WTC11 (cell line): Measurements from ENCODE around the gene KMT2D. TPM values are rescaled to one million over a fixed set of nuclear protein-coding genes. Genes with fewer than 3 reads are reported as not detected.

ENCODE experiments used
- ATAC-seq: fragments of 200-7000 bp; cut with Tn5 transposase; 2 replicates; pipeline ENCODE4 v1.10.0; 2021; ENCODE audit warnings: mild to moderate bottlenecking, moderate library complexity
- CTCF ChIA-PET: fragments of 300-600 bp; sonication (Branson Sonifier 250); formaldehyde crosslinking; loops from one replicate; lab custom pipeline; 2021; ENCODE audit warnings: antibody characterized with exemption; lab: Charles Lee
- POLR2A ChIA-PET: fragments of 350-600 bp; sonication (Branson Sonifier 250); formaldehyde crosslinking; loops from one replicate; lab custom pipeline; 2021; ENCODE audit warnings: antibody characterized with exemption; lab: Charles Lee
- DNase-seq: peaks from one replicate; pipeline ENCODE4 v3.0.0; 2021; ENCODE audit warnings: low spot score
- H3K27ac Mint-ChIP-seq: 2 replicates; pipeline ENCODE4 v1.8.0; 2021; ENCODE audit warnings: mixed read lengths
- H3K27me3 Mint-ChIP-seq: 2 replicates; pipeline ENCODE4 v1.8.0; 2021; ENCODE audit warnings: low read depth, mild to moderate bottlenecking, moderate library complexity, mixed read lengths
- H3K36me3 Mint-ChIP-seq: 2 replicates; pipeline ENCODE4 v1.8.0; 2021; ENCODE audit warnings: mixed read lengths
- H3K4me1 Mint-ChIP-seq: 2 replicates; pipeline ENCODE4 v1.8.0; 2022; ENCODE audit warnings: mixed read lengths
- H3K4me3 Mint-ChIP-seq: 2 replicates; pipeline ENCODE4 v1.8.0; 2021; ENCODE audit warnings: mild to moderate bottlenecking, moderate library complexity, mixed read lengths
- H3K9me3 Mint-ChIP-seq: 2 replicates; pipeline ENCODE4 v1.8.0; 2021; ENCODE audit warnings: mixed read lengths
- ATF1 ChIP-seq: sonication (generic); formaldehyde crosslinking; IDR thresholded peaks from 2 replicates; pipeline ENCODE4 v1.8.1; 2023; ENCODE audit warnings: mild to moderate bottlenecking, moderate library complexity, missing genetic modification reagents
- CREB1 ChIP-seq: sonication (generic); formaldehyde crosslinking; IDR thresholded peaks from 2 replicates; pipeline ENCODE4 v1.8.0; 2023; ENCODE audit warnings: mild to moderate bottlenecking, missing genetic modification reagents
- EMX1 ChIP-seq: fragments of 250-450 bp; sonication (Bioruptor Pico); IDR thresholded peaks from 2 replicates; pipeline ENCODE4 v1.8.0; 2021; ENCODE audit warnings: mild to moderate bottlenecking
- FOXP1 ChIP-seq: sonication (generic); formaldehyde crosslinking; IDR thresholded peaks from 2 replicates; pipeline ENCODE4 v1.8.0; 2022; ENCODE audit warnings: missing genetic modification reagents, mild to moderate bottlenecking, moderate library complexity, borderline replicate concordance
- GRHL2 ChIP-seq: fragments of 250-450 bp; sonication (Bioruptor Pico); IDR thresholded peaks from 2 replicates; pipeline ENCODE4 v1.8.0; 2022; ENCODE audit warnings: mild to moderate bottlenecking, moderate library complexity; ENCODE audit not compliant: insufficient replicate concordance, severe bottlenecking
- MXD4 ChIP-seq: fragments of 250-450 bp; sonication (Bioruptor Pico); IDR thresholded peaks from 2 replicates; pipeline ENCODE4 v1.8.0; 2021; ENCODE audit warnings: mild to moderate bottlenecking, moderate library complexity, borderline replicate concordance
- RELA ChIP-seq: sonication (generic); formaldehyde crosslinking; IDR thresholded peaks from 2 replicates; pipeline ENCODE4 v1.8.1; 2022; ENCODE audit warnings: missing genetic modification reagents, mild to moderate bottlenecking, borderline replicate concordance
- SP1 ChIP-seq: sonication (generic); formaldehyde crosslinking; conservative IDR thresholded peaks from 2 replicates; pipeline ENCODE4 v1.8.1; 2022; ENCODE audit warnings: missing genetic modification reagents
- TEAD1 ChIP-seq: sonication (generic); formaldehyde crosslinking; IDR thresholded peaks from 2 replicates; pipeline ENCODE4 v1.8.0; 2022; ENCODE audit warnings: mild to moderate bottlenecking, missing genetic modification reagents
- TEAD4 ChIP-seq: sonication (generic); formaldehyde crosslinking; IDR thresholded peaks from 2 replicates; pipeline ENCODE4 v1.8.0; 2022; ENCODE audit warnings: mild to moderate bottlenecking, missing genetic modification reagents
- TP53 ChIP-seq: sonication (generic); formaldehyde crosslinking; IDR thresholded peaks from 2 replicates; pipeline ENCODE4 v1.8.1; 2023; ENCODE audit warnings: mild to moderate bottlenecking, missing genetic modification reagents
- USF2 ChIP-seq: sonication (generic); formaldehyde crosslinking; IDR thresholded peaks from 2 replicates; pipeline ENCODE4 v1.8.1; 2023; ENCODE audit warnings: mild to moderate bottlenecking, missing genetic modification reagents, moderate library complexity
- ZNF232 ChIP-seq: sonication (generic); formaldehyde crosslinking; IDR thresholded peaks from 2 replicates; pipeline ENCODE4 v1.8.0; 2022; ENCODE audit warnings: mild to moderate bottlenecking, missing genetic modification reagents
- ZNF281 ChIP-seq: sonication (generic); formaldehyde crosslinking; IDR thresholded peaks from 2 replicates; pipeline ENCODE4 v1.8.0; 2023; ENCODE audit warnings: mild to moderate bottlenecking, missing genetic modification reagents
- ZNF671 ChIP-seq: fragments of 250-450 bp; sonication (Bioruptor Pico); IDR thresholded peaks from 2 replicates; pipeline ENCODE4 v1.8.0; 2021; ENCODE audit warnings: mild to moderate bottlenecking
- ZSCAN18 ChIP-seq: fragments of 250-450 bp; sonication (Bioruptor Pico); IDR thresholded peaks from 2 replicates; pipeline ENCODE4 v2.1.2; 2022; ENCODE audit warnings: mild to moderate bottlenecking, moderate library complexity
- total RNA-seq: library from RNA; stranded (reverse); gene quantifications from 3 replicates; pipeline ENCODE4 v1.2.3, GENCODE V29; 2021
- TF ChIP-seq, protein P1 (sequence below): sonication (generic); formaldehyde crosslinking; IDR thresholded peaks from 2 replicates; pipeline ENCODE4 v1.8.0; 2022; ENCODE audit warnings: mild to moderate bottlenecking, missing genetic modification reagents
- TF ChIP-seq, protein P2 (sequence below): sonication (generic); formaldehyde crosslinking; IDR thresholded peaks from 2 replicates; pipeline ENCODE4 v1.8.1; 2023; ENCODE audit warnings: mild to moderate bottlenecking, moderate library complexity, missing genetic modification reagents
- TF ChIP-seq, protein P3 (sequence below): sonication (generic); formaldehyde crosslinking; IDR thresholded peaks from 2 replicates; pipeline ENCODE4 v1.8.0; 2022; ENCODE audit warnings: mild to moderate bottlenecking, missing genetic modification reagents
- TF ChIP-seq, protein P4 (sequence below): sonication (generic); formaldehyde crosslinking; IDR thresholded peaks from 2 replicates; pipeline ENCODE4 v1.8.0; 2022; ENCODE audit warnings: missing genetic modification reagents
- TF ChIP-seq, protein P5 (sequence below): sonication (generic); formaldehyde crosslinking; conservative IDR thresholded peaks from 2 replicates; pipeline ENCODE4 v1.8.1; 2022; ENCODE audit warnings: mild to moderate bottlenecking, missing genetic modification reagents

The KMT2D gene
- total RNA-seq, 1 experiment from 2014 or later = 101 TPM

- no peak for TF ChIP-seq TEAD1 (CRISPR knock-in tag)
- TF ChIP-seq FOXP1 = no peak
- TF ChIP-seq, protein P1, sequence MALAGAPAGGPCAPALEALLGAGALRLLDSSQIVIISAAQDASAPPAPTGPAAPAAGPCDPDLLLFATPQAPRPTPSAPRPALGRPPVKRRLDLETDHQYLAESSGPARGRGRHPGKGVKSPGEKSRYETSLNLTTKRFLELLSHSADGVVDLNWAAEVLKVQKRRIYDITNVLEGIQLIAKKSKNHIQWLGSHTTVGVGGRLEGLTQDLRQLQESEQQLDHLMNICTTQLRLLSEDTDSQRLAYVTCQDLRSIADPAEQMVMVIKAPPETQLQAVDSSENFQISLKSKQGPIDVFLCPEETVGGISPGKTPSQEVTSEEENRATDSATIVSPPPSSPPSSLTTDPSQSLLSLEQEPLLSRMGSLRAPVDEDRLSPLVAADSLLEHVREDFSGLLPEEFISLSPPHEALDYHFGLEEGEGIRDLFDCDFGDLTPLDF (CRISPR knock-in tag) = no peak
- no peak for TF ChIP-seq GRHL2 (CRISPR knock-in tag)
- no peak for TF ChIP-seq ZNF232 (CRISPR knock-in tag)
- no peak for TF ChIP-seq EMX1 (CRISPR knock-in tag)
- TF ChIP-seq RELA (CRISPR knock-in tag) = no peak
- TF ChIP-seq, protein P2, sequence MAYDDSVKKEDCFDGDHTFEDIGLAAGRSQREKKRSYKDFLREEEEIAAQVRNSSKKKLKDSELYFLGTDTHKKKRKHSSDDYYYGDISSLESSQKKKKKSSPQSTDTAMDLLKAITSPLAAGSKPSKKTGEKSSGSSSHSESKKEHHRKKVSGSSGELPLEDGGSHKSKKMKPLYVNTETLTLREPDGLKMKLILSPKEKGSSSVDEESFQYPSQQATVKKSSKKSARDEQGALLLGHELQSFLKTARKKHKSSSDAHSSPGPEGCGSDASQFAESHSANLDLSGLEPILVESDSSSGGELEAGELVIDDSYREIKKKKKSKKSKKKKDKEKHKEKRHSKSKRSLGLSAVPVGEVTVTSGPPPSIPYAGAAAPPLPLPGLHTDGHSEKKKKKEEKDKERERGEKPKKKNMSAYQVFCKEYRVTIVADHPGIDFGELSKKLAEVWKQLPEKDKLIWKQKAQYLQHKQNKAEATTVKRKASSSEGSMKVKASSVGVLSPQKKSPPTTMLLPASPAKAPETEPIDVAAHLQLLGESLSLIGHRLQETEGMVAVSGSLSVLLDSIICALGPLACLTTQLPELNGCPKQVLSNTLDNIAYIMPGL (CRISPR knock-in tag) = no peak
- TF ChIP-seq ZNF671 (CRISPR knock-in tag) = no peak
- TF ChIP-seq ZNF281 (CRISPR knock-in tag) = no peak
- no peak for TF ChIP-seq ATF1 (CRISPR knock-in tag)
These were observed 8.0 kb downstream of the KMT2D start (continued) for GRCh38 chr12:49052451-49053208.

DNA sequence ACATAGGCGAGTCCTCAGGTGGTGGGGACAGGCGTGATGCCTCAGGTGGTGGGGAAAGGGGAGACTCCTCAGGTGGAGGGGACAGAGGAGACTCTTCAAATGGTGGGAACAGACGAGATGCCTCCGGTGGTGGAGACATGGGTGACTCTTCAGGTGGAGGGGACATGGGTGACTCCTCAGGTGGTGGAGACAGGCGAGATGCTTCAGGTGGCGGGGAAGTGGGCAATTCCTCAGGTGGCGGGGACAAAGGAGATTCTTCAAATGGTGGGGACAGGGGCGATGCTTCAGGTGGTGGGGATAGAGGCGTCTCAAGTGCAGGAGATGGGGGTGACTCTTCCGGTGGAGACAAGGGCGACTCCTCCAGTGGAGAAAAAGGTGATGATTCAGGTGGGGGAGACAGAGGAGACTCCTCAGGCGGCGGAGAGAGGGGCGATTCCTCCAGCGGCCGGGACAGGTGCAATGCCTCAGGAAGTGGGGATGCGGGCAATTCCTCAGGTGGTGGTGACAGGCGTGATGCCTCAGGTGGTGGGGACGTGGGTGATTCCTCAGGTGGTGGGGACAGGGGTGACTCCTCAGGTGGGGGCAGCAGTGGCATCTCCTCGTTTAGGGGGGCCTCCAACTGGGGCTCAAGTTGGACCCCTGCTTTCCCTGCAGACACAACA lies 8.7 kb downstream of the KMT2D start:
- no peak overlapping the region for H3K27ac Mint-ChIP-seq
- H3K9me3 Mint-ChIP-seq = no peaks in the 10 kb centered on the region
- ChIA-PET CTCF (interaction anchor here (0.5 kb wide), 1 partner anchor 63 kb away, joined by 3 read pairs; no protein-coding TSS in a partner anchor), POLR2A (interaction anchor here (0.6 kb wide), 1 partner anchor 70 kb away, joined by 5 read pairs; no protein-coding TSS in a partner anchor)
- no peak for ATAC-seq
- H3K27me3 Mint-ChIP-seq = no peaks in the 10 kb centered on the region
- DNase-seq = no peak
- TF ChIP-seq, protein P3, sequence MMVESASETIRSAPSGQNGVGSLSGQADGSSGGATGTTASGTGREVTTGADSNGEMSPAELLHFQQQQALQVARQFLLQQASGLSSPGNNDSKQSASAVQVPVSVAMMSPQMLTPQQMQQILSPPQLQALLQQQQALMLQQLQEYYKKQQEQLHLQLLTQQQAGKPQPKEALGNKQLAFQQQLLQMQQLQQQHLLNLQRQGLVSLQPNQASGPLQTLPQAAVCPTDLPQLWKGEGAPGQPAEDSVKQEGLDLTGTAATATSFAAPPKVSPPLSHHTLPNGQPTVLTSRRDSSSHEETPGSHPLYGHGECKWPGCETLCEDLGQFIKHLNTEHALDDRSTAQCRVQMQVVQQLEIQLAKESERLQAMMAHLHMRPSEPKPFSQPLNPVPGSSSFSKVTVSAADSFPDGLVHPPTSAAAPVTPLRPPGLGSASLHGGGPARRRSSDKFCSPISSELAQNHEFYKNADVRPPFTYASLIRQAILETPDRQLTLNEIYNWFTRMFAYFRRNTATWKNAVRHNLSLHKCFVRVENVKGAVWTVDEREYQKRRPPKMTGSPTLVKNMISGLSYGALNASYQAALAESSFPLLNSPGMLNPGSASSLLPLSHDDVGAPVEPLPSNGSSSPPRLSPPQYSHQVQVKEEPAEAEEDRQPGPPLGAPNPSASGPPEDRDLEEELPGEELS (CRISPR knock-in tag) = no peak
- TF ChIP-seq USF2 (CRISPR knock-in tag) (no peak), TP53 (CRISPR knock-in tag) (no peak), CREB1 (CRISPR knock-in tag) (no peak), MXD4 (CRISPR knock-in tag) (no peak), TEAD4 (CRISPR knock-in tag) (no peak), SP1 (CRISPR knock-in tag) (no peak), ZSCAN18 (CRISPR knock-in tag) (no peak), TEAD1 (CRISPR knock-in tag) (no peak)
- TF ChIP-seq, protein P4, sequence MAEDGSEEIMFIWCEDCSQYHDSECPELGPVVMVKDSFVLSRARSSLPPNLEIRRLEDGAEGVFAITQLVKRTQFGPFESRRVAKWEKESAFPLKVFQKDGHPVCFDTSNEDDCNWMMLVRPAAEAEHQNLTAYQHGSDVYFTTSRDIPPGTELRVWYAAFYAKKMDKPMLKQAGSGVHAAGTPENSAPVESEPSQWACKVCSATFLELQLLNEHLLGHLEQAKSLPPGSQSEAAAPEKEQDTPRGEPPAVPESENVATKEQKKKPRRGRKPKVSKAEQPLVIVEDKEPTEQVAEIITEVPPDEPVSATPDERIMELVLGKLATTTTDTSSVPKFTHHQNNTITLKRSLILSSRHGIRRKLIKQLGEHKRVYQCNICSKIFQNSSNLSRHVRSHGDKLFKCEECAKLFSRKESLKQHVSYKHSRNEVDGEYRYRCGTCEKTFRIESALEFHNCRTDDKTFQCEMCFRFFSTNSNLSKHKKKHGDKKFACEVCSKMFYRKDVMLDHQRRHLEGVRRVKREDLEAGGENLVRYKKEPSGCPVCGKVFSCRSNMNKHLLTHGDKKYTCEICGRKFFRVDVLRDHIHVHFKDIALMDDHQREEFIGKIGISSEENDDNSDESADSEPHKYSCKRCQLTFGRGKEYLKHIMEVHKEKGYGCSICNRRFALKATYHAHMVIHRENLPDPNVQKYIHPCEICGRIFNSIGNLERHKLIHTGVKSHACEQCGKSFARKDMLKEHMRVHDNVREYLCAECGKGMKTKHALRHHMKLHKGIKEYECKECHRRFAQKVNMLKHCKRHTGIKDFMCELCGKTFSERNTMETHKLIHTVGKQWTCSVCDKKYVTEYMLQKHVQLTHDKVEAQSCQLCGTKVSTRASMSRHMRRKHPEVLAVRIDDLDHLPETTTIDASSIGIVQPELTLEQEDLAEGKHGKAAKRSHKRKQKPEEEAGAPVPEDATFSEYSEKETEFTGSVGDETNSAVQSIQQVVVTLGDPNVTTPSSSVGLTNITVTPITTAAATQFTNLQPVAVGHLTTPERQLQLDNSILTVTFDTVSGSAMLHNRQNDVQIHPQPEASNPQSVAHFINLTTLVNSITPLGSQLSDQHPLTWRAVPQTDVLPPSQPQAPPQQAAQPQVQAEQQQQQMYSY (CRISPR knock-in tag) = no peak
- TF ChIP-seq, protein P5, sequence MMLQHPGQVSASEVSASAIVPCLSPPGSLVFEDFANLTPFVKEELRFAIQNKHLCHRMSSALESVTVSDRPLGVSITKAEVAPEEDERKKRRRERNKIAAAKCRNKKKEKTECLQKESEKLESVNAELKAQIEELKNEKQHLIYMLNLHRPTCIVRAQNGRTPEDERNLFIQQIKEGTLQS (CRISPR knock-in tag) = no peak
- peaks cover 81% of the 10 kb centered on the region for H3K36me3 Mint-ChIP-seq
- H3K4me3 Mint-ChIP-seq = no peak overlapping the region
- H3K4me1 Mint-ChIP-seq = peaks cover 15% of the 10 kb centered on the region
